Activated T-cell treated with anti-CD3 and anti-CD28 coated beads for 4 hours (primary cell): Measurements from ENCODE around the gene CCDC40.

Experiments
- DNase-seq: peaks from one replicate; pipeline ENCODE4 v3.0.0-alpha.2; 2020

The CCDC40 gene

DNA sequence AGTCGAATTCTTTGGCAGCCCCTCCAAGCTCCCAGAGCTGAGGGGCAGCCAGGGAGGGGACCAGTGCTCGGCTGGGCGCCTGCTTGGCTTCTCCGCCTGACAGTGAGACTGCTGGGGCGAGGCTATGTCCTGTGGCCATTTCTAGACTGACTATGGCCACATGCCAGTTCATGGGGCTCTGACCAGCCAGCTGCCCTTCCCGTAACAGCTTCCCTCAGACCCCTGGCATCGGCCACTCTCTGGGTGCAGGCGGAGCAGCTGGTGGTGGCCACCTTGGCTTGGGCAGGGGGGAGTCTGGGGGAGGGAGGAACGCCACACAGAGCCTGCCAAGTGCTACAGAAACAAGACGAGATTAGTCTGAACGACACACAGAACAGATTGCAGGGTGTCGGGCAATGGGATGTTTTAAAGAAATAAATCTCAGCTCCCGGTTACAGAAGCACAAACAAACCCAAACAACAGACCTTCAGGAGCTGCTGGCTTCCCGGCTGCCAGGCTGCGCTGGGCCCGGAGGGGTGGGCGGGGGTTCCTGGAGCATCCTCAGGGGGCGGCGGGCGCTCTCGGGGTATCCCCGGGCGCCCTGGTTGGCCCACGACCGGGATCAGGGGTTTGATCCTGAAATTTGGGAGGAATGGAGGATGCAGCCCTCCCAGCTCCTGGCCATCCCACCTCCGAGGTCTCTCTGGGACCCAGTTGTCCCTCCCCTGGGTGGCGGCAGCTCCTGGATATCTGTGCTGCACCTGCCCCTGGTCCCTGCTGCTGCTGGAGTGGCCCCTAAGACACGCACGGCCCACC is 35.3 kb upstream of the CCDC40 start:
- DNase-seq, result no peak

DNA sequence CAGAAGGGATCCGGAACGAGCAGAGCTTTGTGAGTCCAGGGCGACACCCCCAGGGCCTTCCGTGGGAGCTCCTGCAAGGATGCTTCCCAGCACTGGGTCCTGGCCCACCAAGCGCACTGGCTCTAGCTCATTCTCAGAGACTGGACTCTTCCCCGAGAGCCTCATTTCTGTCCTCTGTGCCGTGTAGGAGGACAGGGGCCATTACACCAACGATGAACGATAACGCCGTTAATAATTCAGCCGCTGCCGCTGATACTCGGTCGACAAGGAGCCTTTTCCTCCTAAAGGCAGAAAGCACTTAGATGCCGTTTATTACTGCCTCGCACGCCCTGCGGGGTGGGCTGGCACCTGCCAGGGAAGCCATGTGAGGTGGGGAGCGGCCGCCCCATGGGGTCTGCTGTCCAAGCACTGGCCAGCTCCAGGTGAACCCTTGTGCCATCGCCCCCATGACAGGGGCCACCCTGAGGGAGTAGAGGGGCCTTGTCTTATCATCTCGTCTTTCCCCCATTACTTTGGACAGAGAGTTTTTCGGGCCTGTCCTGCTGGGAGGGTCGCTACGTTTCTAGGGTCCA is 34.3 kb upstream of the CCDC40 start:
- DNase-seq, result no peak

DNA sequence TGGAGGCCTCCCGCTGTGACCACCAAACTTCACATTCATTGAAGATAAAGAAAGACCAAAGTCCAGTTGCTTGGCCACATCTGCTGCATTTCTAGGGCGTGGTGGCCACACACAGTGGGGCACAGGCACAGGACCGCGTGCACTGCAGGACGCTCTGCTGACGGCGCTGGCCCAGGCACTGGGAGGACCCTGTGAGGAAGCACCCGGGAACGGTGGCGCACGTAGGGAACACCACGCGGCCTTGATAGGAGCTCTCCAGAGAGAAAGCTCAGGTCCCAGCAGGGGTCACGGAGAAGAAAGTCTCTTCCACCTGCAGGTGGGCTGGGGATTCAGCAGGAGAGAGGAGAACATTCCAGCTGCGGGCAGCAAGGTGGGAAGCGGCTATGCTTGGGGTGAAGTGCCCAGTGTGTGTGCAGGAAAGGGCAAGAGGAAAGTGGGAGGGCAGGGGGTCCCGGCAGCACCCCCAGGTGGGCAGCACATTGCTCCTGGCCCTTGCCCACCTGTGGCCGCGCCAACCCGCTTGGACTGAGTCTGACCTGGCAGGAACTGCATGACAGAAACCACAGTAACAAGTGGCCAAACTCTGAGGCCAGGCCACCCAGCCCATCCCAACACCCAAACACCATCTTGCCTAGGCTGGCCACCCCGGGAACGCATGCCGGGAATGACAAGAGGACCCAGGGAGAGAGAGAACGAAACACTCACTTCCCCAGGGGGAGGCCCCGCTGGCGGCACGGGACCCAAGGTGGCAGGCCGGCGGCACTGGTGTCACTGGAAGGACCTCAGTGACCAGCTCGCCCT is 33.6 kb upstream of the CCDC40 start:
- DNase-seq, result no peak

DNA sequence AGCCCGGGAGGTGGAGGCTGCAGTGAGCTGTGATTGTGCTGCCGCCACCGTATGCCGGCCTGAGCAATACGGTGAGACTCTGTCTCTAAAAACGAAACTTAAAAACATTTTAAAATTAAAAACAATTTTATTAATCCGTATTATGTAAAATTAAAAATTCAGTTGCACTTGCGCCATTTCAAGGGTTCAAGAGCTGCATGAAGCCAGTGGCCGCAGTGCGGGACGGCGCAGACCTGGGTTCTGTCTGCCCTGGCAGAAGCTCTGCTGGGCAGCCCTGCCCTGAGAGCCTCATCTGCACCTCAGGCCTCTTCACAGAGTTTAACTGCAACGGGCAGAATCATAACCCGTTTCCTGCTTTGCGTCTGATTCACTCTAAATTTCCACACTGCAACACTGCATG is 32.5 kb upstream of the CCDC40 start:
- DNase-seq, result no peak

DNA sequence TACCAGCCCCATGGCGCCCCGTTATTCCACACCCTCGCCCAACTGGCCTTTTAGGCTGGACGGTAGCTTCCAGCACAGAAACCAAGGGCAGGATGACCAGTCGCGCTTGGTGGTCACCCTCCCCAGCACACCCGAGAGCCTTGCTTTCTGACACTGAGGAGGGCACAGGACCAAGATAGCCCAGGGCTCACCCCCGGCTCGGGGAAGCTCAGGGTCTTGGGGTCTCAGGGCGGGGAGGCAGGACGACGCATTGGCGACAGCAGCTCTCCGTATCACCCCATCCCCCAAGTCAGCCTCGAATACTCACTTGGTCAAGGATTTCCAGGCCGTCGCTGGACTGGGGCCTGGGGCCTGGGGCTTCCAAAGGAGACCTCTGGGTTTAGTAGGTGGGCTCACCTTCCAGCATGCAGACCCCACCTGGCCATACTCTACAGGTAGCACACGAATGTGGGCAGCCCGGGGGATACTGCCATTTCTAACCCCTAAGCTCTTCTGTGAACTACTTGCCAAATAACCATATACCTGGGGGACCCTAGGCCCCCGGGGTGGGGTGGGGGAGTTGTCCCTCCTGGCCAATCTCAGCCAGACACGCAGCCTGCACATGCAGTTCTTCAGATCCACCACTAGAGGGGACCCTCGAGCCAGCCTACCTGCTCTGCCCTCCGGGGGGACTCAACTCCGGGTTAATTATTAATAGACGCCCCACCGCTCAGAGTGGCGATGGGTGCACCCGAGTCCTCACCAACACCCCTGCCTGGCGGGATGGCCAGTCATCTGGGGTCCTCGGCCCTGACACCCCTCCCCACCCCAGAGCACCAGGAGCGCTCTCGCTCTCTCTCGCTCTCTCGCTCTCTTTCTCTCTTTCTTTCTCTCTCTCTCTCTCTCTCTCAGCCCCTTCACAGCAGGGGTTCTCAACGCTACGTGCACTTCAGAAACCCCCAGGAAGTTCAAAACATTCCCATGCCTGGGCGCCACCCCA is 30.8 kb upstream of the CCDC40 start:
- DNase-seq, result peak; percentile 31

DNA sequence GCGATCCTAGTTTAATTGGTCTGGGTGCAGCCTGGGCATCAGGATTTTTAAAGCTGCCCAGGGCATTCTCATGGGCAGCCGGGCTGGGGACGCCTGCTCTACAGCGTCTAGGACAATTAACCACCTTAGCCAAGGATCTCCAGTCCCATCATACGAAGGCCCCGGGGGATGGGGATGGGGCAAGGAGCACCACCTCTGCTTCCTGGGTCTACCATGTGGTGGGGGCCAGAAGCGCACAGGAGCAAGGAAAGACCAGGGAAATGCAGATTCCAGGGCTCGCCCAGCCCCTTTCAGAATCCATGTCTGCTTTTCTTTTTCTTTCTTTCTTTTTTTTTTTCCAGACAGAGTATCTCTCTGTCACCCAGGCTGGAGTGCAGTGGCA is 30.1 kb upstream of the CCDC40 start:
- DNase-seq, result no peak

DNA sequence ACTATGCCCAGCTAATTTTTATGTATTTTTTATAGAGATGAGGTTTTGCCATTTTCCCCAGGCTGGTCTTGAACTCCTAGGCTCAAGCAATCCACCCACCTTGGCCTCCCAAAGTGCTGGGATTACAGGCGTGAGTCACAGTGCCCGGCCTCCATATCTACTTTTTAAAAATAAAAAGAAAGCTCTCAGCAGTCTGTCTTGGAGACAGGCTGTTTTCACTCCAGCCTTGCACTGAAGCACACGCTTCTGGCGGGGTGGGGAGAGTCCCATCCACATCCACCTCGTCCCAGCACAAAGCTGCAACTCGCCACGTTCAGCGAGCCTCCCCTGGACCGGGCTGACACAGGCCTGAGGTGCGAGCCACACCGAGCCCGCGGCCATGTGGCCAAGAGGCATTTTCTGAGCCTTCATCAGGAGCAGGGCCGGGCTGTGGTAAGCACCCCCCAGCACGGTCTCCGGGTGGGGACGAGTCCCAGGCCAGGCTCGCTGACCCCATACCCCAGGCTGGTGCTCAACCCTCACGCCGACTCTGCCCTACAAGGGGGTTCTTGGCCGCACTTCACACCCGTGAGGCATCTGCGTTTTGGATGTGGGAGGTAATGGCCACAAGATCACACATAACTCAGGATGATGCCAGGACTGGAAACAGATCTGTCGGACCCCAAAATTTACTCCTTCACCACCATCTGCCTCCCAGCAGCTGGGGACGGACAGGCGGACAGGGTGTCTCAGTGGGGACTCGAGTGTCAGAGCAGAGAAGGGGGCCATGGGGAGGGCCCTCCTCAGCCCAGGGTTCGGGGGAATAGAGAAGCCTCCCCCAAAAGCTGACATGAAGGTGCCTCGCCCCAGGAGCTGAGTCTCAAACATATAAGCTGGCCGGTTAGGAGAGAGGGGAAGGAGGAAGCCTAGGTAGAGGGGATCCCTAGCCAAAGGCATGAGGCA is 29.4 kb upstream of the CCDC40 start:
- no peak for DNase-seq

DNA sequence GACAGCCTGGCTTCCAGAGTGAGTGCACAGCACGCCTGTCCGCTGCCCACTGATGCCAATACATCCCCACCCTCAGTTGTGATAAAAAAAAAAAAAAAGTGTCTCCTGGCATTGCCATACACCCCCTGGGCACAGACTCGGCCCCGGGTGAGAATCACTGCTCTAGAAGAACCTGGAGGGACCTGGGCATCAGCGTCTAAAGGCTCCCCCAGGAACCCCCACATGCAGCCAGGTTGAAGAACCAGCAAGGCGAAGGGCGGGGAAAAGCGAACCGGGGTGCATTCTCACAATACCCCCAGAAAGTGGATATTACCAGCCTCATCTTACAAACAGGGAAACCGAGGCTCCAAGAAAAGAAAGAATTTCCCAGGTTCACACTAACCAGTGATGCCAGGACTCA is 28.5 kb upstream of the CCDC40 start:
- DNase-seq, result no peak

DNA sequence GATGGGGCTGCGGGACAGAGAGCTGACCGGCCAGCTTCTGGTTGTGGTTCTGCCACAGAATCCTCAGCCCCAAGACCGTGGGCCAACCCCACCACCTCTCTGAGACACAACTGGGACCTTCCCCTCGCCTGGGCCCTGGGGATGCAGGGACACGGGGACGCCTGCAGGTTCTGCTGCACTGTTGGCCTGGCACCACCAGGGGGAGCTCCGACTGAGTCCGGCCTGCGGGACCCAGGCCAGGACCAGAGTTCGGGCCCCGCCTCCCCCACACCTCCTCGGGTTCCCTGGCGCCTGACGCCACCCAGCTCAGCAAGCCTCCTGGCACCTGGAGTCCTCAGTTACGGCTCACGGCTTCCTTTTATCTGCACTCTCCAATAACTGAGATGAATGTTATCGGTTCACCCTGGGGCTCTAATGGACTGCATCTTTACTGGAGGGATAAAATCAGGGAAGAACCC is 28.0 kb upstream of the CCDC40 start:
- peak; percentile 62 for DNase-seq

DNA sequence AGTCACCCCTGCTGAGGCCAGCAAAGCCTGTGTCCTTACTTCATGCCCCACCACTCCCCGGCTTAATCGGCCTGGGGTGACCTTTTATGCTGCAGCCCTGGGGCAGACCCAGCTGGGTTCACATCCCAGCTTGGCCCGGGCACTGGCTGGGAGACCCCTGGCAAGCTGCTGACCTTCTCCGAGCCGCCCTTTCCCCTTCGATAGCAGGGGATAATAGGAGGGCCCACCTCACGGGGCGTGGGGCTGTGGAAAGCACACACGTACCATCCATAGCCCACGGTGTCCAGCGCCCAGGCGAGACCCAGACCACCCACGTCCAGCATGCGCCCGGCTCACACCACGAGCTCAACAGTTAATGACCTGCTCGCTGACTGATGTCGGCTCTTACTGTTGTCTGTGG is 27.6 kb upstream of the CCDC40 start:
- no peak for DNase-seq

DNA sequence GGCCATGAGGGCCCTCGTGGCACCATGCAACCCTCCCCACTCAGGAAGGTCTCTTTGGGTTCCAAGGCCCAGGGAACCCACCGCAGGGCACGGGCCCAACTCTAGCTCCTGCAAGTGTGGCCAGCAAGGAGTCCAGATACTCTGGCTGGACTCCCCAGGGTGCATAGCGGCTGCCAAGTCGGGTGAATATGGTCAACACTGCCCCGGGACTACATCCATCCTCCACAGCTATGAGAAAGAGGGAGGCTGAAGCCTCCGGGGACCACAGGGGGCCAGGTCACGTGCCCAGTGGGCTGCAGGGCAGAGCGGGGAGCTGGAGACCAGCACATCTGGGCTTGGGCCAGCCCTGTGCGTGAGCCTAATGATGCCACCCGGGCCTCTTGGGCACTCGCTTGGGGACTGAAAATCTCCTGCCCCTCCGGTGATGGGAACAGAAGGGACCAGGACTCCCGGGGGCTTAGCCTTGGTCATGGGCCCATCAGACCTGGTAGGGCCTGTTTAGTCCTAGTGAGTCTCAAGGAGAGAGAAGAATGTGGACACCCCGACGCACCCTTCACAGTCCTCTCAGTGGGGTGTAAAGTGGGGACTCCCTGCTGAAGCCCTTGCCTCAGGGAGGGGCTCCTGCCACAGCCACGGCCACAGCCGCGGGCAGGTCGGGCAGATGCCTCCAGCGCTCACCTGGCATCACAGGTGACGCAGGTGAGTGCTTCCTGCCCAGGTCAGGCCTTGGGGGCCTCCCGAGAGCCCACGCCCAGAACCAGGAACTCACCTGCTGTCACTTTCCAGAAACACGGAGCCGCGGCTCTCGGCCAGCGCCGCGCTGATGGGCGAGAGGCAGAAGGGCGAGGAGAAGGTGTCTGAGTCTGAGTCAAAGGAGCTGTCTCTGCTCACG is 26.8 kb upstream of the CCDC40 start:
- DNase-seq, result no peak

DNA sequence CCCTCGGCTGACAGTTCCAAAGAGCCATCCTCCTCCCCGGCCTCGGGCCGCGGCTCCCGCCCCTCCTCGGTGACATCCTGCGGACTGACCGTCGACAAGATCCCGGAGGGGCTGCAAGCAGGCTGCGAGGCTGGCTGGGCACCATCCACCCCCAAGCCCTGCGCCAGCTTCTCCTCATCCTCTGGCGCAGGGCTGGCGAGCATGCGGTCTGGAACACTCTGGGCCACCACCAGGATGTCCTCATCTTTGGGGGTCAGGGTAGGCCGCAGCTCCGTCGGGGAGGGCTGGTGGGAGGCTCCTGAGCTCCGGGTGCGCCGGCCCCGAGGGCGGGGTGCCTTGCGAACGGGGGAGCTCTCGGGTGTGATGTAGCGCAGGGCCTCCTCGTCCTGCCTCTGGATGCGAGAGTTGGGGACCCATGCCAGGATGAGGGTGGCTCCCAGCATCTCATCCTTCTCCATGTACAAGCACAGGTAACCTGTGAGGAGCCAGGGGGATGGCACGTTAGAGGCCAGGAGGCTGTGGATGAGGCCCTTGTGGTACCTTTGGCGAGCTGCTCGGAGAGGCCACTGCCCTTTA is 26.1 kb upstream of the CCDC40 start:
- DNase-seq, result no peak

DNA sequence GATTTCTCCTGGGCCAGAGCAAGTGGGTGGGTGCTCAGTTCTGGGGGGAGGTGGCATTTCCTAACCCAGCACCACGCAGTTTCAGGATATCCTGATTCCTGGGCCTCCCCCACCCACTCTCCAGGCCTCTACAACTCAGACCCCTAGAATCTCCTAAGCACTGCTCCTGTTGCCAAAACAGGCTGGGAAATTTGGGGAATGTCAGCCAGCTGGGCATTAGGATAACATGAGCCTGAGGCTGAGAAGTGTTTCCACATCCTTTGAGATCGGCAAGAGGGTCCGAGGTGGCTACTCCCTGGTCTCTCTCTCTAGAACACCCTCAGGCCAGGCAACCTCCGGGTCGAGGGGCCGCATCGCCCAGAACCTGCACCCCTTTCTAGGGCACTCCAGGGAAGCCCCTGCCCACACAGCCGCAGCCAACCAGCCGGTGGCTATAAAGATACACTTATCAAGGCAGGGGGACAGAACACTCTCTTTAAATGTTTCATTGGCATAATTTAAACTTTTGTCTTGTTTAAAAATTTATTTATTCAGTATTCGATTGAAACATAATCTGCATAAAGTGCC is 24.4 kb upstream of the CCDC40 start:
- no peak for DNase-seq

DNA sequence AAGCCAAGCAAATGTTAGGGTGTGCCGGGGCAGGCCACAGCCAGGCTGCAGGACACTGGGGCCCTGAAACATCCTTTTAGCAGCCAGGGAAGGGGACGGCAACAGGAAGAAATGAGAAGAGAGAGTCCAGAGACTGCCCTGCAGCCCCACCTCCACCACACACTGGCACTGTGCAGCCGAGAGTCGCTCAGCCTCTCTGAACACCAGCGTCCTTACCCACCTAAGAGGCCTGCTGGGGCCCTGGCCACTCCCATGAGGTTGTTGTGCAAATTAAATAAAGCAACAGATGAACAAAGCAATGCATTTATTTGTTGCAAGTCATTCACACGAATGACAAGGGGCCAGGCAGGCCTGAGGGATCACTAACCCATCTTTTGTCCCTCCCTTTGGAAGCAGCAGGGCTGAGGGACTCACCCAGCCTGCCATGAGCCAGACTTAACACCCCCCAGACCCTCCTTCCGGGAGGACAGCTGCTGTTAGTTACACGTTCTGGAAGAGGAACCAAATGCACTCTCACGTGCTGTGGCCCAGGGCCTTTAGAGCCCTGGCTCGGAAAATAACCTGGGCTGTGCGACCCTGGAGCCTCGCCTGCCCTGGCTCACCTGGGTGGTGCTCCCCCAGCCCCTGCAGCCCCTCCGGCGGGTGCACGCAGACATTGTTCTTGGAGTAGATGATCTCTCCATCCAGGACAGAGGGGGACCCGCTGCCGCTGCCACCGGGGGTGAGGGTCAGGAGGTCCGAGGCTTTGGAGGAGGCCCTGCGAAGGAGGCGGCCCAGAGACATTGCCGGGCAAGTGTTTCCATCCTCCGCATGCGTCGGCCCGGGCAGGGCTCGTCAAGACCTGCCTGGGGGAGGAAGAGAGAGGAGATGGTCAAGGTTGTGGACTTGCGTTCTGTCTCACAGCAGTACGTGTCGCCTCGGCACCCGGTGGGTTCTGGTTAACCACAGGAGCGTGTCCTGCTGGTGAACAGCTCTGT is 23.4 kb upstream of the CCDC40 start:
- DNase-seq, result no peak

DNA sequence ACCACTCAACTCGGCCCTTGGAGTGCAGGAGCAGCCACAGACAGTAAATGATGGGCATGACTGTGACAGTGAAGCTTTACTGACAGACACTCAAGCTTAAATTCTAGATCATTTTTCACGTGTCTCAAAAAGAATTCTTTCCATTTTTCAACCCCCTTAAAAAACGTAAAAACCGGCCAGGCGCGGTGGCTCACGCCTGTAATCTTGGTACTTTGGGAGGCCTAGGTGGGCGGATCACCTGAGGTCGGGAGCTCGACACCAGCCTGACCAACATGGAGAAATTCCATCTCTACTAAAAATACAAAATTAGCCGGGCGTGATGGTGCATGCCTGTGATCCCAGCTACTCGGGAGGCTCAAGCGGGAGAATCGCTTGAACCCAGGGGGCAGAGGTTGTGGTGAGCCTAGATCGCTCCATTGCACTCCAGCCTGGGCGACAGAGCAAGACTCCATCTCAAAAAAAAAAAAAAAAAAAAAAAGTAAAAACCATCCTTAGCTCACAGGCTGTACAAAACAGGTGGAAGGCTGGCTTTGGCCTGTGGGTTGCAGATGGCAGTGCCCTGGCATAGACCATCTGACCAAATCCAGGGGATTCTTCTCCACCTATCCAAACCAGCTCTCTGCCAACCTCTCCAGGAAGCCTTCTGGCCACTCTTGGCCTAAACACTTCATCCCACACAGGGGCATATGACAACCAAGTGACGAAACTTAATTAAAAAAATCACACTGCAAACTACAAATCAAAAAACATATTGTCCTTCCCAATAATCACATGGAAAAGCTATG is 19.0 kb upstream of the CCDC40 start:
- no peak for DNase-seq

DNA sequence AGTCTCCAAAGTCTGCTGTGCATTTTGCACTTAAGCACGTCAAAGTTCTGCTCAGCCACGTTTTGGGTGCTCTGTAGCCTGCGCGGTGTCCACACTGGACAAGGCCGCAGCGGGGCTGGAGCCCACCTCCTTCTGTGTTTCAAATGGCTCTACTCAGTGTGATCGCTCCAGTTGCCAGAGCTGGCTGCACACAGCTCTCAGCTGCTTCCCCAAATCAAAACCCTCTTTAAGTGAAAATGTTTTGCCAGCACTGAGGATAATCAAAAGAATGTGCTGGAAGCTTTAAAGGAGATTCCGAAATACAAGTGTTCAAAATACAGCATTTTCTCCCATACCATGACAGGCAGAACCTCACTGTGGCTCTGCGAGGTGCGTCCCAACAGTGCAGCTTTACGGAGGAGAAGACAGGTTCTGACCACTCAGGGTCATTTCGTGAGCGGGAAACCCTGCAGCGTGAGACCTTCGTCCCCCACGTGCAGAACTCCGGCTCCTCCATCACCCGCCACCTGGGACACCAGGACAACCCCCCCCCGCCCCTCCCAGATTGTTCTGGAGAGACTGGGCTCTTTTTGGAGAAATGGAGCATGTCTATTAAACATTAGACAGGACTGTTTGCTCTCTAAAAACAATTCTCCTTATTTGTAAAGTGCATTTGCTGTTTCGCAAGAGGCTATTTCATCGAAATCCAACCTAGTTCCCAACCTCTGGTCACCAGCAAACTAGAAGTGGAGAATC is 17.4 kb upstream of the CCDC40 start:
- no peak for DNase-seq

DNA sequence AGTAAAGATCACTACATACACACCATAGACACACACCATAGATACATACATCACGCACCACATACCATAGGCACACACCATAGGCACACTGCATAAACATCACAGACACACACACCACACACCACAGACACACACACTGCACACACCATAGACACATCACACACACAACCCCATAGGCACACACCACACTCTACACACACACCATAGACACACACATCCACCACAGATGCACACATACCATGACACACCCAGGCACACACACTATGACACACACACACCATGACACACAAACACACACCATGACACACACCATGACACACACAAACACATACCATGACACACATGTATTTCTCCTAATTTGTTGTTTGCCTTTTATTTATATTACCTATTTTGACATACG is 14.8 kb upstream of the CCDC40 start:
- DNase-seq, result no peak
